K562 (cell line): ENCODE results near the gene LMLN.

Source experiments
- CBX2 ChIP-seq: fragments of 200-600 bp; sonication (generic); IDR thresholded peaks from one replicate; pipeline ENCODE4 v1.6.1; 2012; ENCODE audit warnings: mild to moderate bottlenecking, low read length, inconsistent platforms; ENCODE audit not compliant: insufficient read depth, poor library complexity, severe bottlenecking
- CREM ChIP-seq: IDR thresholded peaks from 2 replicates; pipeline ENCODE4 v1.6.1; 2014; ENCODE audit warnings: antibody characterized with exemption, low read depth
- CTCF ChIP-seq, 3 experiments: IDR thresholded peaks in 2 of 3; conservative IDR thresholded peaks in 1 of 3; 2 replicates each; pipeline ENCODE4 v1.5.1; 2011 to 2012; ENCODE audit warnings: low read length in 3 of 3, mild to moderate bottlenecking in 3 of 3, control low read depth in 2 of 3, improper control_type of control experiment in 1 of 3, inconsistent platforms in 1 of 3, low read depth in 1 of 3, mixed read lengths in 1 of 3, moderate library complexity in 1 of 3; ENCODE audit not compliant: insufficient read depth in 2 of 3
- DACH1 ChIP-seq: fragments of 450-650 bp; IDR thresholded peaks from 2 replicates; pipeline ENCODE4 v1.6.1; 2018; ENCODE audit not compliant: partially characterized antibody
- FOXK1 ChIP-seq: sonication (generic); formaldehyde crosslinking; IDR thresholded peaks from 2 replicates; pipeline ENCODE4 v1.8.0; 2022; ENCODE audit warnings: missing genetic modification reagents, mild to moderate bottlenecking, borderline replicate concordance
- IRF1 ChIP-seq: sonication (generic); formaldehyde crosslinking; IDR thresholded peaks from 2 replicates; pipeline ENCODE4 v1.8.0; 2022; ENCODE audit warnings: missing genetic modification reagents, mild to moderate bottlenecking, borderline replicate concordance
- KAT7 ChIP-seq: sonication (generic); formaldehyde crosslinking; IDR thresholded peaks from 2 replicates; pipeline ENCODE4 v1.8.0; 2022; ENCODE audit warnings: missing genetic modification reagents, mild to moderate bottlenecking, borderline replicate concordance
- SMARCA4 ChIP-seq: fragments of 450-650 bp; IDR thresholded peaks from 2 replicates; pipeline ENCODE4 v1.6.1; 2016
- TFE3 ChIP-seq: fragments of 450-650 bp; formaldehyde crosslinking; IDR thresholded peaks from 2 replicates; pipeline ENCODE4 v1.4.0; 2020; ENCODE audit warnings: mild to moderate bottlenecking, mixed read lengths
- USF1 ChIP-seq: sonication (generic); formaldehyde crosslinking; IDR thresholded peaks from 2 replicates; pipeline ENCODE4 v1.9.0; 2022; ENCODE audit warnings: mild to moderate bottlenecking, missing genetic modification reagents
- ZFP36 ChIP-seq: fragments of 150-350 bp; IDR thresholded peaks from 2 replicates; pipeline ENCODE4 v1.6.1; 2018; ENCODE audit warnings: low read length, low read depth; ENCODE audit not compliant: partially characterized antibody

- TF ChIP-seq IRF1: no peak
- no peak for TF ChIP-seq USF1
- TF ChIP-seq CREM: no peak
- no peak for TF ChIP-seq ZFP36
- TF ChIP-seq FOXK1 (CRISPR knock-in tag): no peak
- TF ChIP-seq CBX2: no peak
- TF ChIP-seq TFE3 (CRISPR knock-in tag): no peak
- TF ChIP-seq KAT7 (CRISPR knock-in tag): no peak
- no peak for TF ChIP-seq DACH1
- TF ChIP-seq SMARCA4: no peak
- TF ChIP-seq CTCF (IDR thresholded peaks at IDR 0.05 in 2 of 3, conservative IDR thresholded peaks at IDR 0.05 in 1 of 3; ENCODE audit: insufficient read depth in 2 of 3, low read depth in 1 of 3, low read length in 3 of 3): no peak
Measured at GRCh38 chr3:197996855-197997254, 36.8 kb downstream of the LMLN start.
